H1 (cell line): ENCODE measurements around the gene PRR5L. TPM values are rescaled to one million over a fixed set of nuclear protein-coding genes. Genes with fewer than 3 reads are reported as not detected.

Source experiments
- CTCF ChIA-PET: fragments of 300-600 bp; sonication (Branson Sonifier 250); formaldehyde crosslinking; loops from one replicate; lab custom pipeline; 2021; ENCODE audit not compliant: partially characterized antibody; lab: Charles Lee
- POLR2A ChIA-PET: fragments of 300-600 bp; sonication (Branson Sonifier 250); formaldehyde crosslinking; loops from one replicate; lab custom pipeline; 2021; ENCODE audit warnings: inconsistent platforms; ENCODE audit not compliant: partially characterized antibody; lab: Charles Lee
- DNase-seq, 2 experiments: peaks; one replicate each; pipeline versions ENCODE4 v3.0.0 to v3.0.0-alpha.2; 2010 to 2022; ENCODE audit warnings: low spot score in 2 of 2, low read depth in 1 of 2, mixed read lengths in 1 of 2
- FAIRE-seq: peaks from 2 replicates; lab custom pipeline; 2011; peaks lifted over from hg19 to GRCh38; lab: Jason Lieb, UNC
- H2AFZ ChIP-seq: 2 replicates; pipeline ENCODE4 v1.8.1; 2012; ENCODE audit warnings: low read length, inconsistent platforms
- H2AK5ac ChIP-seq: 2 replicates; pipeline ENCODE4 v1.6.1; 2013; ENCODE audit warnings: low read depth, low read length
- H2BK120ac ChIP-seq: replicated peaks from 2 replicates; pipeline ENCODE3; 2013; ENCODE audit warnings: low read depth, low read length, inconsistent platforms
- H2BK12ac ChIP-seq: 2 replicates; pipeline ENCODE4 v1.6.1; 2013; ENCODE audit warnings: low read depth, low read length
- H2BK15ac ChIP-seq: 2 replicates; pipeline ENCODE4 v1.6.1; 2013; ENCODE audit warnings: low read length
- H2BK20ac ChIP-seq: 2 replicates; pipeline ENCODE4 v1.6.1; 2013; ENCODE audit warnings: low read length
- H2BK5ac ChIP-seq: 2 replicates; pipeline ENCODE4 v1.6.1; 2013; ENCODE audit warnings: low read depth, low read length
- H3K14ac ChIP-seq: 2 replicates; pipeline ENCODE4 v1.6.1; 2013; ENCODE audit warnings: inconsistent platforms; ENCODE audit not compliant: insufficient read length
- H3K18ac ChIP-seq: 2 replicates; pipeline ENCODE4 v1.6.1; 2013; ENCODE audit warnings: low read length; ENCODE audit errors: extremely low read depth
- H3K23ac ChIP-seq: 2 replicates; pipeline ENCODE4 v1.6.1; 2013; ENCODE audit warnings: inconsistent platforms; ENCODE audit not compliant: insufficient read length
- H3K23me2 ChIP-seq: 2 replicates; pipeline ENCODE4 v1.6.1; 2013; ENCODE audit warnings: low read depth, low read length
- H3K27ac ChIP-seq: 2 replicates; pipeline ENCODE4 v1.6.1; 2011; ENCODE audit warnings: low read depth, low read length, inconsistent platforms
- H3K27me3 ChIP-seq, 4 experiments: replicated peaks in 1 of 4; 1 replicate in 1 of 4; 2 replicates in 3 of 4; pipeline versions ENCODE4 v1.6.1 to v1.8.1; 2011 to 2013; ENCODE audit warnings: low read length in 3 of 4, mild to moderate bottlenecking in 3 of 4, inconsistent platforms in 2 of 4, mixed read lengths in 2 of 4, moderate library complexity in 1 of 4; ENCODE audit not compliant: control insufficient read depth in 3 of 4, insufficient read depth in 3 of 4; ENCODE audit errors: extremely low read depth in 1 of 4
- H3K36me3 ChIP-seq, 4 experiments: 2 replicates each; pipeline versions ENCODE4 v1.6.1 to v1.8.1; 2011 to 2013; ENCODE audit warnings: mild to moderate bottlenecking in 4 of 4, low read length in 3 of 4, moderate library complexity in 2 of 4, control low read depth in 1 of 4, inconsistent platforms in 1 of 4; ENCODE audit not compliant: insufficient read depth in 4 of 4, control insufficient read depth in 2 of 4
- H3K4ac ChIP-seq: replicated peaks from 2 replicates; pipeline ENCODE3; 2013; ENCODE audit warnings: low read length, low read depth, mixed read lengths, inconsistent platforms; ENCODE audit not compliant: insufficient read length
- H3K4me1 ChIP-seq, 4 experiments: replicated peaks in 1 of 4; 1 replicate in 1 of 4; 2 replicates in 3 of 4; pipeline versions ENCODE4 v1.6.1 to v1.8.1; 2011 to 2013; ENCODE audit warnings: low read length in 3 of 4, inconsistent platforms in 2 of 4, mixed read lengths in 1 of 4; ENCODE audit not compliant: insufficient read depth in 4 of 4, control insufficient read depth in 3 of 4
- H3K4me2 ChIP-seq, 2 experiments: 2 replicates each; pipeline versions ENCODE4 v1.6.1 to v1.8.1; 2011 to 2013; ENCODE audit warnings: low read depth in 2 of 2, low read length in 2 of 2, control low read depth in 1 of 2, inconsistent platforms in 1 of 2, mild to moderate bottlenecking in 1 of 2; ENCODE audit not compliant: insufficient read depth in 1 of 2
- H3K4me3 ChIP-seq, 4 experiments: fragments of 200-600, 300-600 bp in 1 of 4; sonication (generic), shearing (Covaris generic), sonication (Bioruptor Twin) in 1 of 4; 2 replicates each; pipeline versions ENCODE4 v1.5.1 to v1.8.1; 2011 to 2016; ENCODE audit warnings: low read length in 4 of 4, low read depth in 3 of 4, control low read depth in 2 of 4, inconsistent platforms in 2 of 4, mild to moderate bottlenecking in 2 of 4, mixed read lengths in 1 of 4, moderate library complexity in 1 of 4; ENCODE audit not compliant: insufficient read depth in 2 of 4; ENCODE audit errors: extremely low read depth in 1 of 4
- H3K56ac ChIP-seq: replicated peaks from 2 replicates; pipeline ENCODE3; 2013; ENCODE audit warnings: low read depth, mild to moderate bottlenecking, mixed read lengths, low read length, inconsistent platforms; ENCODE audit not compliant: insufficient read length
- H3K79me1 ChIP-seq: 2 replicates; pipeline ENCODE4 v1.6.1; 2013; ENCODE audit warnings: low read depth, low read length, control low read depth
- H3K79me2 ChIP-seq, 2 experiments: 2 replicates each; pipeline versions ENCODE4 v1.6.1 to v1.8.1; 2012 to 2013; ENCODE audit warnings: low read length in 2 of 2, mild to moderate bottlenecking in 2 of 2, inconsistent platforms in 1 of 2; ENCODE audit not compliant: insufficient read depth in 2 of 2, control insufficient read depth in 1 of 2
- H3K9ac ChIP-seq, 4 experiments: replicated peaks in 1 of 4; 1 replicate in 1 of 4; 2 replicates in 3 of 4; pipeline versions ENCODE4 v1.6.1 to v1.8.1; 2011 to 2013; ENCODE audit warnings: low read depth in 3 of 4, low read length in 3 of 4, control low read depth in 2 of 4, mild to moderate bottlenecking in 2 of 4, moderate library complexity in 2 of 4, inconsistent platforms in 1 of 4; ENCODE audit errors: extremely low read depth in 1 of 4
- H3K9me3 ChIP-seq, 2 experiments: 2 replicates each; pipeline versions ENCODE4 v1.6.1 to v1.8.1; 2012 to 2013; ENCODE audit warnings: mild to moderate bottlenecking in 2 of 2, moderate library complexity in 2 of 2, control low read depth in 1 of 2, inconsistent platforms in 1 of 2, low read depth in 1 of 2, low read length in 1 of 2, mixed read lengths in 1 of 2; ENCODE audit not compliant: insufficient read depth in 2 of 2
- H4K20me1 ChIP-seq, 2 experiments: replicated peaks in 1 of 2; 2 replicates each; pipeline versions ENCODE3 to v1.8.1; 2011 to 2013; ENCODE audit warnings: inconsistent platforms in 2 of 2, low read length in 2 of 2, mild to moderate bottlenecking in 1 of 2; ENCODE audit not compliant: insufficient read depth in 2 of 2, control insufficient read depth in 1 of 2
- H4K5ac ChIP-seq: 2 replicates; pipeline ENCODE4 v1.6.1; 2013; ENCODE audit warnings: low read length, low read depth, mixed read lengths, inconsistent platforms; ENCODE audit not compliant: insufficient read length
- H4K8ac ChIP-seq: 2 replicates; pipeline ENCODE4 v1.8.0; 2013; ENCODE audit warnings: mild to moderate bottlenecking, moderate library complexity, low read length, inconsistent platforms; ENCODE audit not compliant: insufficient read depth; ENCODE audit errors: extremely low read depth
- H4K91ac ChIP-seq: replicated peaks from 2 replicates; pipeline ENCODE3; 2013; ENCODE audit warnings: low read length, mixed read lengths, inconsistent platforms; ENCODE audit not compliant: insufficient read length
- ASH2L ChIP-seq: fragments of 200-600, 300-600 bp; sonication (generic); IDR thresholded peaks from one replicate; pipeline ENCODE4 v1.7.1; 2017; ENCODE audit warnings: low read length
- BCL11A ChIP-seq, 2 experiments: IDR thresholded peaks; one replicate each; pipeline ENCODE4 v1.6.1; 2011; ENCODE audit warnings: low read depth in 2 of 2, low read length in 2 of 2, mild to moderate bottlenecking in 2 of 2
- BRCA1 ChIP-seq: IDR thresholded peaks from 2 replicates; pipeline ENCODE4 v1.6.1; 2012; ENCODE audit warnings: low read depth, low read length, improper control_type of control experiment
- CTCF ChIP-seq, 3 experiments: IDR thresholded peaks; 1 replicate in 2 of 3; 2 replicates in 1 of 3; pipeline versions ENCODE4 v1.5.1 to v1.6.1; 2011; ENCODE audit warnings: low read length in 3 of 3, mild to moderate bottlenecking in 3 of 3, inconsistent platforms in 2 of 3, low read depth in 1 of 3, moderate library complexity in 1 of 3; ENCODE audit not compliant: insufficient read depth in 1 of 3; ENCODE audit errors: control extremely low read depth in 1 of 3
- E2F6 ChIP-seq: IDR thresholded peaks from 2 replicates; pipeline ENCODE4 v1.6.1; 2012; ENCODE audit warnings: inconsistent platforms
- HDAC2 ChIP-seq, 2 experiments: fragments of 300-600 bp in 1 of 2; sonication (generic) in 1 of 2; IDR thresholded peaks; 2 replicates each; pipeline ENCODE4 v1.6.1; 2011 to 2012; ENCODE audit warnings: low read depth in 2 of 2, low read length in 2 of 2, mild to moderate bottlenecking in 2 of 2, moderate library complexity in 2 of 2, borderline replicate concordance in 1 of 2, inconsistent platforms in 1 of 2
- KDM5A ChIP-seq: fragments of 200-600 bp; IDR thresholded peaks from 2 replicates; pipeline ENCODE4 v1.7.1; 2012; ENCODE audit warnings: mild to moderate bottlenecking, low read length, inconsistent platforms, mixed read lengths
- POLR2AphosphoS5 ChIP-seq: IDR thresholded peaks from 2 replicates; pipeline ENCODE4 v1.6.1; 2011; ENCODE audit warnings: low read depth, low read length
- SRF ChIP-seq: IDR thresholded peaks from 2 replicates; pipeline ENCODE4 v1.6.1; 2011; ENCODE audit warnings: mild to moderate bottlenecking, low read depth, low read length, moderate library complexity
- TBP ChIP-seq: IDR thresholded peaks from 2 replicates; pipeline ENCODE4 v1.6.1; 2011; ENCODE audit warnings: low read depth, low read length, improper control_type of control experiment
- WGBS, 2 experiments: shearing (Covaris generic) in 1 of 2; methylation state at CpG; one replicate each; pipeline versions ENCODE4 v1.1.6 to v1.1.7; 2013 to 2015; ENCODE audit warnings: low lambda C conversion rate in 2 of 2, mixed read lengths in 2 of 2, inconsistent platforms in 1 of 2, low coverage in 1 of 2, missing lambda C conversion rate in 1 of 2; ENCODE audit not compliant: insufficient replicate concordance in 2 of 2, insufficient coverage in 1 of 2, insufficient read length in 1 of 2; ENCODE audit errors: extremely low coverage in 1 of 2, missing lambda C conversion rate in 1 of 2; 5-methylcytosine and 5-hydroxymethylcytosine counted together
- polyA plus RNA-seq, 7 experiments: library from polyadenylated mRNA; depleted of rRNA in 3 of 7; stranded (reverse) in 5 of 7; unstranded in 2 of 7; fragments of >200 nt in 5 of 7; fragments of 200-250 nt in 2 of 7; gene quantifications; 1 replicate in 5 of 7; 2 replicates in 1 of 7; 4 replicates in 1 of 7; pipeline versions ENCODE4 v1.2.1 to v1.2.3, GENCODE V29; 2011 to 2013; ENCODE audit warnings: missing spikeins in 2 of 7, mixed read lengths in 2 of 7
- total RNA-seq: library from RNA; stranded (reverse); fragmentation: NEBNext Ultra II Directional; extraction: Animal tissue kit (Norgen Biotek cat#: 25700); gene quantifications from 2 replicates; pipeline ENCODE4 v1.2.1, GENCODE V29; 2021

PRR5L gene
- total and polyA plus RNA-seq, 2 of the 8 experiments (the other 6 are each of a cell fraction or from before 2014, with no cell fraction given) = 6.6 to 10.1 TPM

GRCh38 chr11:36314434-36314767, 18.3 kb downstream of the PRR5L start:
- Histone ChIP-seq H3K79me2 (no peaks in the 10 kb centered on the region), H4K20me1 (no peaks in the 10 kb centered on the region), H3K23me2 (peaks cover 2% of the 10 kb centered on the region; the same call in 1 of the 2 replicates), H3K4ac (no peak overlapping the region), H3K27ac (no peak overlapping the region), H3K79me1 (no peaks in the 10 kb centered on the region), H4K5ac (no peak overlapping the region), H3K4me2 (no peak overlapping the region), H2BK20ac (no peak overlapping the region), H3K4me3 (no peak overlapping the region), H2AFZ (no peak overlapping the region), H3K56ac (no peak overlapping the region), H3K27me3 (no peaks in the 10 kb centered on the region), H2BK5ac (no peak overlapping the region), H3K4me1 (peaks cover 0 to 5% (median 4%) of the 10 kb centered on the region in 4 experiments; a peak in 4 of 7 replicates), H3K14ac (no peak overlapping the region), H2BK15ac (no peak overlapping the region), H4K91ac (no peak overlapping the region)
- POLR2A ChIA-PET = no interaction called here
- CTCF ChIA-PET = interaction anchor here (0.5 kb wide), 1 partner anchor 1425 kb away, joined by 3 read pairs; no protein-coding TSS in a partner anchor
- FAIRE-seq (no peak), DNase-seq (no peak)
- TF ChIP-seq POLR2AphosphoS5 (no peak), KDM5A (no peak), SRF (no peak), E2F6 (no peak), TBP (no peak), CTCF (IDR thresholded peaks at IDR 0.05; ENCODE audit: control extremely low read depth in 1 of 3, insufficient read depth in 1 of 3, low read depth in 1 of 3, low read length in 3 of 3) (no peak), HDAC2 (IDR thresholded peaks at IDR 0.05; ENCODE audit: borderline replicate concordance in 1 of 2, low read depth in 2 of 2, low read length in 2 of 2) (no peak), ASH2L (no peak), BCL11A (IDR thresholded peaks at IDR 0.05; ENCODE audit: low read depth in 2 of 2, low read length in 2 of 2) (no peak), BRCA1 (no peak)
- TF ChIP-seq, all 59 proteins: peak for 0
- H4K8ac ChIP-seq = no peak overlapping the region
- no peak overlapping the region for H2AK5ac ChIP-seq
- WGBS, 2 experiments = 82% methylated on average over 6 of the region's 6 CpGs; no CpG with 5 or more reads in 1 of the 2 experiments
- H2BK120ac ChIP-seq = no peak overlapping the region
- no peak overlapping the region for H3K9ac ChIP-seq
- H3K23ac ChIP-seq = no peak overlapping the region
- no peak overlapping the region for H3K18ac ChIP-seq
- no peak overlapping the region for H2BK12ac ChIP-seq
- no peaks in the 10 kb centered on the region for H3K36me3 ChIP-seq
- no peaks in the 10 kb centered on the region for H3K9me3 ChIP-seq
